GM18873 (cell line): ENCODE results near the gene RAB40C.

Experiments
- ATAC-seq: cut with Tn5 transposase; IDR thresholded peaks from one replicate; pipeline ENCODE4 v1.9.1; 2021; ENCODE audit warnings: mild to moderate bottlenecking, moderate library complexity, moderate number of reproducible peaks; ENCODE audit not compliant: unreplicated experiment, low FRiP score

Gene RAB40C

GRCh38 chr16:642189-643049 is 52.6 kb downstream of the RAB40C start:
- no peak for ATAC-seq

GRCh38 chr16:643050-643368 is 53.1 kb downstream of the RAB40C start:
- ATAC-seq, result no peak

- no peak for ATAC-seq
Measured at GRCh38 chr16:644556-644955, 54.7 kb downstream of the RAB40C start.

GRCh38 chr16:645852-646678 is 56.2 kb downstream of the RAB40C start:
- no peak for ATAC-seq

GRCh38 chr16:646679-647172 is 56.9 kb downstream of the RAB40C start:
- no peak for ATAC-seq

GRCh38 chr16:647173-647902 is 57.5 kb downstream of the RAB40C start:
- no peak for ATAC-seq

GRCh38 chr16:648071-648780 is 58.4 kb downstream of the RAB40C start:
- ATAC-seq, result no peak

- ATAC-seq, result no peak
Measured at GRCh38 chr16:648781-649589, 59.1 kb downstream of the RAB40C start, which contains the start of gene WDR90. TSS of gene WDR90 (plus strand) at chr16:649365. CDS start at chr16:649417, 52 bp downstream.

GRCh38 chr16:649631-650030 is 59.8 kb downstream of the RAB40C start:
- ATAC-seq, result no peak

GRCh38 chr16:651844-652243 is 62.0 kb downstream of the RAB40C start:
- no peak for ATAC-seq

GRCh38 chr16:652454-653305 is 62.8 kb downstream of the RAB40C start:
- ATAC-seq, result no peak

GRCh38 chr16:654034-654433 is 64.2 kb downstream of the RAB40C start:
- ATAC-seq, result no peak

GRCh38 chr16:657487-657886 is 67.6 kb downstream of the RAB40C start:
- ATAC-seq, result no peak

GRCh38 chr16:658679-659571 is 69.1 kb downstream of the RAB40C start:
- ATAC-seq, result no peak

- no peak for ATAC-seq
Measured at GRCh38 chr16:659618-660017, 69.8 kb downstream of the RAB40C start.

GRCh38 chr16:660132-660458 is 70.2 kb downstream of the RAB40C start:
- no peak for ATAC-seq

GRCh38 chr16:660459-661183 is 70.8 kb downstream of the RAB40C start:
- ATAC-seq, result no peak
